ENCODE data around the gene MRGPRE.

GRCh38 chr11:3230636-3231549 lies 1.3 kb downstream of the MRGPRE start:
- no peak for TF ChIP-seq EZH2phosphoT487 (IDR thresholded peaks at IDR 0.05; ENCODE audit: low read length)
- TF ChIP-seq, protein P1, sequence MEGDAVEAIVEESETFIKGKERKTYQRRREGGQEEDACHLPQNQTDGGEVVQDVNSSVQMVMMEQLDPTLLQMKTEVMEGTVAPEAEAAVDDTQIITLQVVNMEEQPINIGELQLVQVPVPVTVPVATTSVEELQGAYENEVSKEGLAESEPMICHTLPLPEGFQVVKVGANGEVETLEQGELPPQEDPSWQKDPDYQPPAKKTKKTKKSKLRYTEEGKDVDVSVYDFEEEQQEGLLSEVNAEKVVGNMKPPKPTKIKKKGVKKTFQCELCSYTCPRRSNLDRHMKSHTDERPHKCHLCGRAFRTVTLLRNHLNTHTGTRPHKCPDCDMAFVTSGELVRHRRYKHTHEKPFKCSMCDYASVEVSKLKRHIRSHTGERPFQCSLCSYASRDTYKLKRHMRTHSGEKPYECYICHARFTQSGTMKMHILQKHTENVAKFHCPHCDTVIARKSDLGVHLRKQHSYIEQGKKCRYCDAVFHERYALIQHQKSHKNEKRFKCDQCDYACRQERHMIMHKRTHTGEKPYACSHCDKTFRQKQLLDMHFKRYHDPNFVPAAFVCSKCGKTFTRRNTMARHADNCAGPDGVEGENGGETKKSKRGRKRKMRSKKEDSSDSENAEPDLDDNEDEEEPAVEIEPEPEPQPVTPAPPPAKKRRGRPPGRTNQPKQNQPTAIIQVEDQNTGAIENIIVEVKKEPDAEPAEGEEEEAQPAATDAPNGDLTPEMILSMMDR (IDR thresholded peaks at IDR 0.05; ENCODE audit: low read length), result no peak
